DOHH2 (cell line): ENCODE measurements around the gene MAX.

ENCODE experiments used
- H3F3A ChIP-seq: fragments of 200-600 bp; sonication (generic), shearing (Covaris generic); 2 replicates; pipeline ENCODE4 v1.6.0; 2016; ENCODE audit warnings: antibody characterized with exemption, mild to moderate bottlenecking; ENCODE audit not compliant: control insufficient read depth, insufficient read depth
- H3K27ac ChIP-seq: fragments of 200-600 bp; sonication (generic); 2 replicates; pipeline ENCODE4 v1.5.1; 2014; ENCODE audit warnings: low read depth, mild to moderate bottlenecking, low read length, moderate library complexity
- H3K27me3 ChIP-seq: fragments of 200-600 bp; sonication (generic); 2 replicates; pipeline ENCODE4 v1.6.1; 2014; ENCODE audit warnings: mild to moderate bottlenecking, low read length, mixed read lengths; ENCODE audit not compliant: control insufficient read depth
- H3K36me3 ChIP-seq: fragments of 200-600 bp; sonication (generic); 2 replicates; pipeline ENCODE4 v1.6.1; 2014; ENCODE audit warnings: mild to moderate bottlenecking, low read length, moderate library complexity, mixed read lengths; ENCODE audit not compliant: control insufficient read depth
- H3K4me1 ChIP-seq: fragments of 200-600 bp; sonication (generic); 2 replicates; pipeline ENCODE4 v1.6.1; 2014; ENCODE audit warnings: mild to moderate bottlenecking, low read length, mixed read lengths; ENCODE audit not compliant: control insufficient read depth
- H3K4me2 ChIP-seq: fragments of 200-600 bp; sonication (generic); 2 replicates; pipeline ENCODE4 v1.6.0; 2014; ENCODE audit warnings: mild to moderate bottlenecking, low read length, moderate library complexity
- H3K4me3 ChIP-seq: fragments of 200-600 bp; sonication (generic); 2 replicates; pipeline ENCODE4 v1.5.1; 2014; ENCODE audit warnings: mild to moderate bottlenecking, low read length, mixed read lengths
- H3K79me2 ChIP-seq: fragments of 200-600 bp; sonication (generic); 2 replicates; pipeline ENCODE4 v1.6.1; 2014; ENCODE audit warnings: mild to moderate bottlenecking, low read length, mixed read lengths; ENCODE audit not compliant: control insufficient read depth
- H3K9me2 ChIP-seq: fragments of 200-600 bp; sonication (generic); replicated peaks from 2 replicates; pipeline ENCODE4 v1.6.1; 2014; ENCODE audit warnings: mild to moderate bottlenecking, low read length, mixed read lengths; ENCODE audit not compliant: control insufficient read depth
- H3K9me3 ChIP-seq: fragments of 200-600 bp; sonication (generic); 2 replicates; pipeline ENCODE4 v1.6.1; 2014; ENCODE audit warnings: antibody characterized with exemption, low read length, mixed read lengths; ENCODE audit not compliant: control insufficient read depth, insufficient read depth
- H4K20me1 ChIP-seq: fragments of 200-600 bp; sonication (generic); 2 replicates; pipeline ENCODE4 v1.6.0; 2014; ENCODE audit warnings: low read depth, mild to moderate bottlenecking, antibody characterized with exemption, low read length, moderate library complexity; ENCODE audit not compliant: control insufficient read depth, insufficient read depth
- CTCF ChIP-seq: fragments of 200-600 bp; sonication (generic); IDR thresholded peaks from one replicate; pipeline ENCODE4 v1.5.1; 2014; ENCODE audit warnings: antibody characterized with exemption, mild to moderate bottlenecking, low read depth, low read length; ENCODE audit not compliant: poor library complexity, severe bottlenecking
- EZH2phosphoT487 ChIP-seq: fragments of 200-600 bp; sonication (generic); IDR thresholded peaks from 2 replicates; pipeline ENCODE4 v1.6.1; 2017; ENCODE audit warnings: borderline replicate concordance, mild to moderate bottlenecking, antibody characterized with exemption, low read length, moderate library complexity, mixed read lengths

Gene MAX

GRCh38 chr14:65041434-65041915, 60.8 kb downstream of the MAX start:
- H3K27me3 ChIP-seq: no peaks in the 10 kb centered on the region
- H3K9me3 ChIP-seq: no peaks in the 10 kb centered on the region
- no peaks in the 10 kb centered on the region for H3F3A ChIP-seq
- no peaks in the 10 kb centered on the region for H4K20me1 ChIP-seq
- H3K9me2 ChIP-seq: no peaks in the 10 kb centered on the region
- H3K36me3 ChIP-seq: peaks cover 15% of the 10 kb centered on the region
- no peak overlapping the region for H3K4me3 ChIP-seq
- no peaks in the 10 kb centered on the region for H3K79me2 ChIP-seq
- TF ChIP-seq EZH2phosphoT487: no peak
- no peak for TF ChIP-seq CTCF
- H3K27ac ChIP-seq: no peak overlapping the region
- no peak overlapping the region for H3K4me2 ChIP-seq
- no peaks in the 10 kb centered on the region for H3K4me1 ChIP-seq

- H3K9me2 ChIP-seq: no peaks in the 10 kb centered on the region
- H3K27ac ChIP-seq: no peak overlapping the region
- peaks cover 15% of the 10 kb centered on the region for H3K36me3 ChIP-seq
- H3K27me3 ChIP-seq: no peaks in the 10 kb centered on the region
- H3F3A ChIP-seq: no peaks in the 10 kb centered on the region
- H3K9me3 ChIP-seq: no peaks in the 10 kb centered on the region
- no peak for TF ChIP-seq CTCF
- no peak for TF ChIP-seq EZH2phosphoT487
- H3K4me1 ChIP-seq: no peaks in the 10 kb centered on the region
- H3K79me2 ChIP-seq: no peaks in the 10 kb centered on the region
- no peak overlapping the region for H3K4me2 ChIP-seq
- no peak overlapping the region for H3K4me3 ChIP-seq
- no peaks in the 10 kb centered on the region for H4K20me1 ChIP-seq
Observed at GRCh38 chr14:65040666-65041433, 61.5 kb downstream of the MAX start.

- Histone ChIP-seq H3F3A (0 out of 2 replicates have a peak, but pooled peaks cover under 1% of the 10 kb centered on the region), H3K27me3 (no peaks in the 10 kb centered on the region), H3K27ac (no peak overlapping the region), H3K4me3 (no peak overlapping the region), H3K79me2 (no peaks in the 10 kb centered on the region), H3K4me2 (no peak overlapping the region), H3K4me1 (no peaks in the 10 kb centered on the region), H3K36me3 (peaks cover 13% of the 10 kb centered on the region), H4K20me1 (no peaks in the 10 kb centered on the region), H3K9me3 (no peaks in the 10 kb centered on the region), H3K9me2 (no peaks in the 10 kb centered on the region)
- TF ChIP-seq CTCF (no peak), EZH2phosphoT487 (no peak)
Observed at GRCh38 chr14:65038966-65039365, 63.4 kb downstream of the MAX start.
